A549 treated with dexamethasone at 1 μM for 4 hours (cell line): ENCODE results near the gene INSC. TPM values are rescaled to one million over a fixed set of nuclear protein-coding genes. Genes with fewer than 3 reads are reported as not detected.

Source experiments
- total RNA-seq: library from RNA; stranded (reverse); fragments of 200-300 nt; extraction: Qiagen RNA extraction; gene quantifications from 5 replicates; pipeline ENCODE4 v1.2.3, GENCODE V29; 2022

Gene INSC, protein sequence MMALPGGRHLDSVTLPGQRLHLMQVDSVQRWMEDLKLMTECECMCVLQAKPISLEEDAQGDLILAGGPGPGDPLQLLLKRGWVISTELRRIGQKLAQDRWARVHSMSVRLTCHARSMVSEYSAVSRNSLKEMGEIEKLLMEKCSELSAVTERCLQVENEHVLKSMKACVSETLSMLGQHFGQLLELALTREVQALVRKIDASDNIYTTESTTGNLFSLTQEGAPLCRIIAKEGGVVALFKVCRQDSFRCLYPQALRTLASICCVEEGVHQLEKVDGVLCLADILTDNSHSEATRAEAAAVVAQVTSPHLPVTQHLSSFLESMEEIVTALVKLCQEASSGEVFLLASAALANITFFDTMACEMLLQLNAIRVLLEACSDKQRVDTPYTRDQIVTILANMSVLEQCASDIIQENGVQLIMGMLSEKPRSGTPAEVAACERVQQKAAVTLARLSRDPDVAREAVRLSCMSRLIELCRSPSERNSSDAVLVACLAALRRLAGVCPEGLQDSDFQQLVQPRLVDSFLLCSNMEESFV
- 0.06 to 0.15 TPM (median 0.11 TPM) in 5 replicates for total RNA-seq

DNA sequence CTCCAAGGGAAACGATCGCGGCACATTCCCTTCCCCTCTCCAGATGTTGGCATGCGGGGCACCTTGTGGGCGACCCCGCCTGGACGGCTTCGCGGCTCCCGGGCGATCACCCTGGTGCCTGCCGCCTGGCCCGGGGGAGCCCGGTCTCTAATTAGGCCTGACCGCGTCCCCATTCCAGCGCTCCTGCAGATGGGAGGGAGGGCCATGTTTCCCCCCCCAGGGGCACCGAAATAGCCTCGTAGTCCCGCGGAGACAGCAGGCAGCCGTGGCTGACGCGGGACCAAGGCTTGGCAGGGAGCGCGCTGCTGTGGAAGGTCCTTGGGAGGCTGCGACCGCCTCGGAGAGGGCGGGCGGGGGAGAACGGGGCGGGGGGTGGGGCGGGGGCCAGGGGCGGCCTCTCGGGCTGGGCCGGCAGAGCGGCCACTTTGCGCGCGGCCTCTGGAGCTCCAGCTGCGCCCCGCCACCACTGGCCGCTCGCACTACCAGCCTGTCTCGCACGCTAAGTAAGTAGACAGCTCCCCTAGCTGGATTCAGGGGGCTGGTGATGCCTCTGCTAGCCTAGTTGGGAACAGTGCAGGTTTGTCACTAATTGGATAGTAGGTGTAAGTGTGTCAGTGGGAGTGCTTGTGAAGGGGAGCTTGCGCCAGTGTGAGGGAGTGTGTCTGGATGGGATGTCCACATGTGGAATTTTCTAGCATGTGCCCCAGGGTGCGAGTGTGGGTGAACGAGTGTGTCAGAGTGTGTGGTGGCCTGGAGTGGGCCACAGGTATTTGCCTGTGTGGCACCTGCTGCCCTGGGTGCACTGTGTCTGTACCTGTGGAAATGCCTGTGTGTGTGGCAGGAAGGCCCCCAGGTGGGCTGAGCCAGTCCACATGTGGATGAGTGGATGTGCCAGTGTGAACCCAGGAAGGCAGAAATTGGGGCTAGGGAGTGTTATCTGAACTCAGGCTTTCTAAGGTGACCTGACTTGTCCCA, at the start of gene INSC:
Gene INSC (plus strand): TSS at position 423 of the 975 bp plus-strand sequence. CDS start 34,252 bp downstream, outside the sequence.

DNA sequence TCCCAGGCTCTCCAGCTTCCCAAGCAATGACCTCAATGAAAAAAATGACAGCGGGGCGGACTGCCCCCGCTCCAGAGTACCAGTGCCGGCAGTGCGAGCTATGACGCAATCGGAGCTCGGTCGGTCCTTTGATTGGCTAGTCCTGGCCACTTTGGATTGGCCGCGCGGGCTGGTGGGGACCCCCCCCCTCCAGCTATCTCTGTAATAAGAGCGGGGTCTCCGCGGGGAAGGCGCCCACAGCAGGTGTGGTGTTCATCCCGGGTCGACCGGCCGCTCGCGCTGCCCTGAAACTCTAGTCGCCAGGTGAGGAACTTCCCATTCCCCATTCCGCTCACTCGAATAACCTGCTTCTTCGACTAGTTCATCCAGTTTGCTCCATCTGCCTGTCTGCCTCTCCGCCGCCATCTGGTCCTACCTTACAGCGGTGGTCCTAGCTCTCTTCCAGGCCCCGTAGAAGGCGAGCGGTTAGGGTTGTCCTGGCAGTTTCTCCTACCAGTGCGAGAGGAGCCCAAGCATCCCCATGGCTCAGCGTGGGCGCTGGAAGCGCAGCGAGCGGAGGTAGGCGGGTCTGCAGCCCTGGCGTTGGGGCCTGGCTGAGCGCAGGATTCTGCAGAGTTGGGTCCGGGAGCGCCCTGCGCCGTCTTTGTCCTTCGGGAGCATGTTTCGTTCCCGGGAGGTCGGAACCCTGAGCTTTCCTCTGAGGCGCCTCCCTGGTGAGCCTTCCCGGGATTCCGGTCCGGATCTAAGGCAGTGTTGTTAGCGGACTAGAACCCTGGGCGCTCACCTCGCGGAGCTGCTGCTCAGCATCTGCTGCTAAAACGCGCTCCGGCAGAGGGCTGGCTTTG, 41.1 kb upstream of the INSC start, which contains the start of gene CALCB:
Gene CALCB (plus strand): TSS at position 233 of the 845 bp plus-strand sequence. CDS start 1,126 bp downstream, outside the sequence.

Other genes starting within 250 kb of the INSC start
- 10.6 to 13.9 TPM (median 12.9 TPM) in 5 replicates for gene CYP2R1, start 222.7 kb upstream of the INSC start, total RNA-seq
- 0.08 to 0.20 TPM in 2 of 5 replicates, not detected in the others for gene CALCA, start 142.6 kb upstream of the INSC start, total RNA-seq
- 0.12 to 0.22 TPM (median 0.15 TPM) in 5 replicates for gene CALCB, start 41.3 kb upstream of the INSC start, total RNA-seq